Measurements from ENCODE around the gene CAMK2G. TPM values are rescaled to one million over a fixed set of nuclear protein-coding genes. Genes with fewer than 3 reads are reported as not detected.

CAMK2G gene
- polyA plus RNA-seq, 1 of the 3 experiments (the other 2 are of a cell fraction): 41.4 TPM

DNA sequence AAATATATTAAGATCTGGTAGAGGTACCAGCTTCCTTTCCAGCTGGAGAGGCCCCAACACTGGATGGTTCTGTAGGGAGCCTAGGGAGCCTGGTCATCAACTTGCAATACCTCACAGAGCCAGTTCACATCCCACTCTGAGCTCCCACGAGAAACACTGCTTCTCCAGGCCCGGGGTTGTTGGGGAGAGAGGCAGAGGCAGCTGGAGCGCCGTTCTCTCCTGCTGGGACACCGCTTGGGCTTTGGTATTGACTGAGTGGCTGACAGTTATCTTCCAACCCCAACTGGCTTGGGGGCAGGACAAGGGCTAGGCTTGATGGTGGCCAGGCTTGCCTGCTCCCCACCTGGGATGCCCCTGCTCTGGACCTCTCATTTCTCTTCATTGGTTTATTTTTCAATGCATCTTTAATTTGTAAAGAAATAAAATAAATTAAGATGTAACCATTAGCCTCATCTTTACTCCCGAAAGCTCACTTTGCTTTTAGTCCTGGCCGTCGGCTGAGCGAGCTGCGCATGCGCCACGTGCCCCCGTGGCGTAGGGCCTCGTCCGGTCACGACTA lies 102.6 kb downstream of the CAMK2G start (continued):
- TF ChIP-seq NRF1 (IDR thresholded peaks at IDR 0.05; ENCODE audit: low read depth, low read length) (peak; percentile 93), EP300 (IDR thresholded peaks at IDR 0.05; ENCODE audit: borderline replicate concordance in 1 of 2, low read depth in 1 of 2, low read length in 1 of 2) (no peak)

DNA sequence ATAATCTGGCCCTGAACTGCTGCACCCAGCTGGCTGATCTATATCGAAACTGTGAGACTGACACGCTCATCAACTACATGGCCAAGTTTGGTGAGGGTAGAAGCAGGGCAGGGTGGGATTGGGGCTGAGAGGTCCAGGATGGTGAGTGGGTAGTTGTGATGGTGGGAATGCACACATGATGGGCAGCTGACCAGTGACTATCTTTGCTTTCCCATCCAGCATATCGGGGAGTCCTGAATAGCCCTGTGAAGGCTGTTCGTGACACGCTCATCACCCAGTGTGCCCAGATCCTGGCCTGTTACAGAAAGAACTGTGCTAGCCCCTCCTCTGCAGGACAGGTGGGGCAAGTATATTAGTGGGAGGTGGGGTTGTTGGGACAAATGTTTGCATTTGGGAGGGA lies 105.0 kb downstream of the CAMK2G start:
- no peak overlapping the region for H3K9ac ChIP-seq
- no peak overlapping the region for H3K4me2 ChIP-seq
- H3K36me3 ChIP-seq (replicated peaks in 1 of 2; ENCODE audit: control insufficient read depth in 1 of 2, insufficient read depth in 2 of 2, low read length in 1 of 2): peaks cover 58 to 65% of the 10 kb centered on the region in 2 experiments
- CTCF ChIA-PET: no interaction called here
- POLR2A ChIA-PET: no interaction called here
- H3K4me1 ChIP-seq (ENCODE audit: control insufficient read depth in 1 of 2, insufficient read depth in 2 of 2, low read depth in 1 of 2, low read length in 1 of 2): peaks cover 4 to 20% of the 10 kb centered on the region in 2 experiments; a peak in 3 of 4 replicates
- DNase-seq: no peak
- H2AFZ ChIP-seq (ENCODE audit: low read depth): no peak overlapping the region
- WGBS (ENCODE audit: low lambda C conversion rate): 93% methylated on average over 2 of the region's 5 CpGs
- peaks cover 26% of the 10 kb centered on the region for H3F3A ChIP-seq (replicated peaks; ENCODE audit: insufficient read depth)
- 0 out of 2 replicates have a peak, but pooled peaks cover 5% of the 10 kb centered on the region for H4K20me1 ChIP-seq (ENCODE audit: insufficient read depth)
- TF ChIP-seq MXI1 (IDR thresholded peaks at IDR 0.05; ENCODE audit: low read depth, low read length) (no peak), TCF12 (IDR thresholded peaks at IDR 0.05) (no peak), POLR2AphosphoS5 (IDR thresholded peaks at IDR 0.05; ENCODE audit: low read depth, low read length) (no peak), NRF1 (IDR thresholded peaks at IDR 0.05; ENCODE audit: low read depth, low read length) (no peak), EZH2phosphoT487 (IDR thresholded peaks at IDR 0.05; ENCODE audit: borderline replicate concordance, low read depth) (no peak), NFIC (IDR thresholded peaks at IDR 0.05; ENCODE audit: borderline replicate concordance) (no peak), GABPA (IDR thresholded peaks at IDR 0.05; ENCODE audit: low read depth) (no peak)
- TF ChIP-seq, protein P1, sequence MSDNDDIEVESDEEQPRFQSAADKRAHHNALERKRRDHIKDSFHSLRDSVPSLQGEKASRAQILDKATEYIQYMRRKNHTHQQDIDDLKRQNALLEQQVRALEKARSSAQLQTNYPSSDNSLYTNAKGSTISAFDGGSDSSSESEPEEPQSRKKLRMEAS (IDR thresholded peaks at IDR 0.05; ENCODE audit: low read depth): no peak
- TF ChIP-seq, protein P2, sequence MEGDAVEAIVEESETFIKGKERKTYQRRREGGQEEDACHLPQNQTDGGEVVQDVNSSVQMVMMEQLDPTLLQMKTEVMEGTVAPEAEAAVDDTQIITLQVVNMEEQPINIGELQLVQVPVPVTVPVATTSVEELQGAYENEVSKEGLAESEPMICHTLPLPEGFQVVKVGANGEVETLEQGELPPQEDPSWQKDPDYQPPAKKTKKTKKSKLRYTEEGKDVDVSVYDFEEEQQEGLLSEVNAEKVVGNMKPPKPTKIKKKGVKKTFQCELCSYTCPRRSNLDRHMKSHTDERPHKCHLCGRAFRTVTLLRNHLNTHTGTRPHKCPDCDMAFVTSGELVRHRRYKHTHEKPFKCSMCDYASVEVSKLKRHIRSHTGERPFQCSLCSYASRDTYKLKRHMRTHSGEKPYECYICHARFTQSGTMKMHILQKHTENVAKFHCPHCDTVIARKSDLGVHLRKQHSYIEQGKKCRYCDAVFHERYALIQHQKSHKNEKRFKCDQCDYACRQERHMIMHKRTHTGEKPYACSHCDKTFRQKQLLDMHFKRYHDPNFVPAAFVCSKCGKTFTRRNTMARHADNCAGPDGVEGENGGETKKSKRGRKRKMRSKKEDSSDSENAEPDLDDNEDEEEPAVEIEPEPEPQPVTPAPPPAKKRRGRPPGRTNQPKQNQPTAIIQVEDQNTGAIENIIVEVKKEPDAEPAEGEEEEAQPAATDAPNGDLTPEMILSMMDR (IDR thresholded peaks at IDR 0.05): no peak
- TF ChIP-seq, protein P3, sequence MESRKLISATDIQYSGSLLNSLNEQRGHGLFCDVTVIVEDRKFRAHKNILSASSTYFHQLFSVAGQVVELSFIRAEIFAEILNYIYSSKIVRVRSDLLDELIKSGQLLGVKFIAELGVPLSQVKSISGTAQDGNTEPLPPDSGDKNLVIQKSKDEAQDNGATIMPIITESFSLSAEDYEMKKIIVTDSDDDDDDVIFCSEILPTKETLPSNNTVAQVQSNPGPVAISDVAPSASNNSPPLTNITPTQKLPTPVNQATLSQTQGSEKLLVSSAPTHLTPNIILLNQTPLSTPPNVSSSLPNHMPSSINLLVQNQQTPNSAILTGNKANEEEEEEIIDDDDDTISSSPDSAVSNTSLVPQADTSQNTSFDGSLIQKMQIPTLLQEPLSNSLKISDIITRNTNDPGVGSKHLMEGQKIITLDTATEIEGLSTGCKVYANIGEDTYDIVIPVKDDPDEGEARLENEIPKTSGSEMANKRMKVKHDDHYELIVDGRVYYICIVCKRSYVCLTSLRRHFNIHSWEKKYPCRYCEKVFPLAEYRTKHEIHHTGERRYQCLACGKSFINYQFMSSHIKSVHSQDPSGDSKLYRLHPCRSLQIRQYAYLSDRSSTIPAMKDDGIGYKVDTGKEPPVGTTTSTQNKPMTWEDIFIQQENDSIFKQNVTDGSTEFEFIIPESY (IDR thresholded peaks at IDR 0.05; ENCODE audit: borderline replicate concordance, low read depth): no peak
- TF ChIP-seq, protein P4, sequence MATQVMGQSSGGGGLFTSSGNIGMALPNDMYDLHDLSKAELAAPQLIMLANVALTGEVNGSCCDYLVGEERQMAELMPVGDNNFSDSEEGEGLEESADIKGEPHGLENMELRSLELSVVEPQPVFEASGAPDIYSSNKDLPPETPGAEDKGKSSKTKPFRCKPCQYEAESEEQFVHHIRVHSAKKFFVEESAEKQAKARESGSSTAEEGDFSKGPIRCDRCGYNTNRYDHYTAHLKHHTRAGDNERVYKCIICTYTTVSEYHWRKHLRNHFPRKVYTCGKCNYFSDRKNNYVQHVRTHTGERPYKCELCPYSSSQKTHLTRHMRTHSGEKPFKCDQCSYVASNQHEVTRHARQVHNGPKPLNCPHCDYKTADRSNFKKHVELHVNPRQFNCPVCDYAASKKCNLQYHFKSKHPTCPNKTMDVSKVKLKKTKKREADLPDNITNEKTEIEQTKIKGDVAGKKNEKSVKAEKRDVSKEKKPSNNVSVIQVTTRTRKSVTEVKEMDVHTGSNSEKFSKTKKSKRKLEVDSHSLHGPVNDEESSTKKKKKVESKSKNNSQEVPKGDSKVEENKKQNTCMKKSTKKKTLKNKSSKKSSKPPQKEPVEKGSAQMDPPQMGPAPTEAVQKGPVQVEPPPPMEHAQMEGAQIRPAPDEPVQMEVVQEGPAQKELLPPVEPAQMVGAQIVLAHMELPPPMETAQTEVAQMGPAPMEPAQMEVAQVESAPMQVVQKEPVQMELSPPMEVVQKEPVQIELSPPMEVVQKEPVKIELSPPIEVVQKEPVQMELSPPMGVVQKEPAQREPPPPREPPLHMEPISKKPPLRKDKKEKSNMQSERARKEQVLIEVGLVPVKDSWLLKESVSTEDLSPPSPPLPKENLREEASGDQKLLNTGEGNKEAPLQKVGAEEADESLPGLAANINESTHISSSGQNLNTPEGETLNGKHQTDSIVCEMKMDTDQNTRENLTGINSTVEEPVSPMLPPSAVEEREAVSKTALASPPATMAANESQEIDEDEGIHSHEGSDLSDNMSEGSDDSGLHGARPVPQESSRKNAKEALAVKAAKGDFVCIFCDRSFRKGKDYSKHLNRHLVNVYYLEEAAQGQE (IDR thresholded peaks at IDR 0.05; ENCODE audit: low read depth, low read length): no peak
- H3K9me2 ChIP-seq: no peaks in the 10 kb centered on the region
- H3K27ac ChIP-seq (ENCODE audit: low read depth in 2 of 2, low read length in 1 of 2): no peak overlapping the region
- peaks cover 24% of the 10 kb centered on the region for H3K79me2 ChIP-seq (ENCODE audit: insufficient read depth)
- H3K4me3 ChIP-seq (ENCODE audit: low read depth in 2 of 2, low read length in 1 of 2): no peak overlapping the region
- H3K9me3 ChIP-seq: no peaks in the 10 kb centered on the region
- no peaks in the 10 kb centered on the region for H3K27me3 ChIP-seq (ENCODE audit: insufficient read depth)
